Neural progenitor cell (in vitro differentiated cells): ENCODE results near the gene KCNMA1. TPM values are rescaled to one million over a fixed set of nuclear protein-coding genes. Genes with fewer than 3 reads are reported as not detected.
A peak's percentile ranks its signal among the peaks of the same experiment; 100 is the strongest.

Source experiments
- DNase-seq: peaks from one replicate; pipeline ENCODE4 v3.0.0-alpha.2; 2016; ENCODE audit warnings: low spot score
- H2AFZ ChIP-seq: fragments of 200-600 bp; sonication (generic); replicated peaks from 2 replicates; pipeline ENCODE4 v1.6.1; 2016; ENCODE audit warnings: antibody characterized with exemption
- H3F3A ChIP-seq: fragments of 200-600 bp; sonication (generic); 2 replicates; pipeline ENCODE4 v1.6.1; 2016; ENCODE audit warnings: antibody characterized with exemption, low read depth
- H3K27ac ChIP-seq: fragments of 200-600 bp; sonication (generic); 2 replicates; pipeline ENCODE4 v1.5.1; 2016; ENCODE audit warnings: mild to moderate bottlenecking
- H3K27me3 ChIP-seq: fragments of 200-600 bp; sonication (generic); 2 replicates; pipeline ENCODE4 v1.6.1; 2016; ENCODE audit warnings: mild to moderate bottlenecking, moderate library complexity
- H3K36me3 ChIP-seq: fragments of 200-600 bp; sonication (generic); 2 replicates; pipeline ENCODE4 v1.5.1; 2016
- H3K4me1 ChIP-seq: fragments of 200-600 bp; sonication (generic); 2 replicates; pipeline ENCODE4 v1.6.1; 2016; ENCODE audit warnings: mixed run types
- H3K4me2 ChIP-seq: fragments of 200-600 bp; sonication (generic); 2 replicates; pipeline ENCODE4 v1.6.1; 2016
- H3K4me3 ChIP-seq: fragments of 200-600 bp; sonication (generic); 2 replicates; pipeline ENCODE4 v1.5.1; 2016
- H3K79me2 ChIP-seq: fragments of 200-600 bp; sonication (generic); 2 replicates; pipeline ENCODE4 v1.6.1; 2016; ENCODE audit warnings: low read depth
- H3K9ac ChIP-seq: fragments of 200-600 bp; sonication (generic); 2 replicates; pipeline ENCODE4 v1.6.1; 2016
- H3K9me3 ChIP-seq: fragments of 200-600 bp; sonication (generic); 2 replicates; pipeline ENCODE4 v1.5.1; 2016; ENCODE audit warnings: low read depth
- H4K20me1 ChIP-seq: fragments of 200-600 bp; sonication (generic); 2 replicates; pipeline ENCODE4 v1.6.1; 2016; ENCODE audit warnings: low read depth
- H3K27ac Mint-ChIP-seq: 3 replicates; pipeline ENCODE4 v1.8.0; 2021; ENCODE audit warnings: mixed read lengths
- H3K27me3 Mint-ChIP-seq: 2 replicates; pipeline ENCODE4 v1.8.0; 2022; ENCODE audit warnings: low read depth, mild to moderate bottlenecking, inconsistent platforms, moderate library complexity, mixed read lengths; ENCODE audit not compliant: insufficient read depth
- H3K36me3 Mint-ChIP-seq: 3 replicates; pipeline ENCODE4 v1.8.0; 2021; ENCODE audit warnings: mixed read lengths
- H3K4me1 Mint-ChIP-seq: 3 replicates; pipeline ENCODE4 v1.8.0; 2021; ENCODE audit warnings: mixed read lengths
- H3K4me3 Mint-ChIP-seq: 3 replicates; pipeline ENCODE4 v1.8.0; 2021; ENCODE audit warnings: mild to moderate bottlenecking, moderate library complexity, mixed read lengths
- H3K9me3 Mint-ChIP-seq: 3 replicates; pipeline ENCODE4 v1.8.0; 2020; ENCODE audit warnings: mixed read lengths
- CTCF ChIP-seq: fragments of 200-600 bp; sonication (generic); IDR thresholded peaks from 2 replicates; pipeline ENCODE4 v1.5.1; 2017; ENCODE audit warnings: antibody characterized with exemption, mild to moderate bottlenecking
- EZH2 ChIP-seq: fragments of 200-600 bp; sonication (generic); IDR thresholded peaks from 2 replicates; pipeline ENCODE4 v1.6.1; 2017; ENCODE audit warnings: antibody characterized with exemption, mild to moderate bottlenecking, moderate library complexity
- EZH2phosphoT487 ChIP-seq: fragments of 200-600 bp; sonication (generic); IDR thresholded peaks from 2 replicates; pipeline ENCODE4 v1.6.1; 2017; ENCODE audit warnings: antibody characterized with exemption
- total RNA-seq: library from RNA; depleted of rRNA; stranded (reverse); fragments of >200 nt; gene quantifications from 2 replicates; pipeline ENCODE4 v1.2.3, GENCODE V29; 2015; ENCODE audit warnings: low replicate concordance

The KCNMA1 gene
- total RNA-seq, 1 donor from 2014 or later, result 2.4 TPM

DNA sequence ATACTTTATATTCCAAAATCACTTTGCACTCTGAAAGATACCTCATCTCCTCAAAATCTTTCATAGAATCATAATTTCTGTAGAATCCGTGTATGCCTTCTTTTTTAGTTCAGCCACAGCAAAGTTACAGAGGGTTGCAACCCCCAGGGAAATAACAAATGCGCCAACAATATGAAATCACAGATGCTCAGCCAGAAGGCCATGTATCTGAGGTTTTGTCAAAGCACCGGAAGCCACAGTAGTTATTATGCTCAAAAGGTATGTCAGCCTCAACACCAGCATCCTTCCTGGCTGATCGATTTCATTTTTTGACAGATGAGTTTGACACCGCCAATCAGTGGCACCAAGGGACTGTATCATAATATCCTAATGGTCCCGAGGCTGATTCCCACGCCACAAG lies 204.1 kb downstream of the KCNMA1 start:
- H3K4me3 ChIP-seq, result no peak overlapping the region

GRCh38 chr10:77431980-77432797 lies 205.4 kb downstream of the KCNMA1 start:
- no peaks in the 10 kb centered on the region for H3K9me3 Mint-ChIP-seq
- H3K4me3 Mint-ChIP-seq, result no peak overlapping the region
- H3F3A ChIP-seq, result peaks cover 14% of the 10 kb centered on the region
- H3K36me3 ChIP-seq, result no peaks in the 10 kb centered on the region
- H2AFZ ChIP-seq, result no peak overlapping the region
- no peaks in the 10 kb centered on the region for H3K9me3 ChIP-seq
- peaks cover 32% of the 10 kb centered on the region for H3K4me1 ChIP-seq
- no peak for DNase-seq
- peaks cover 8% of the 10 kb centered on the region for H3K4me1 Mint-ChIP-seq
- no peaks in the 10 kb centered on the region for H3K79me2 ChIP-seq
- H3K27ac Mint-ChIP-seq, result peak overlapping the region; percentile 9
- H3K27ac ChIP-seq, result no peak overlapping the region
- peaks cover 7% of the 10 kb centered on the region for H3K27me3 Mint-ChIP-seq
- H3K36me3 Mint-ChIP-seq, result no peaks in the 10 kb centered on the region
- H3K9ac ChIP-seq, result no peak overlapping the region
- H3K27me3 ChIP-seq, result no peaks in the 10 kb centered on the region
- no peaks in the 10 kb centered on the region for H4K20me1 ChIP-seq
- H3K4me3 ChIP-seq, result no peak overlapping the region
- TF ChIP-seq EZH2 (no peak), EZH2phosphoT487 (no peak), CTCF (no peak)
- H3K4me2 ChIP-seq, result no peak overlapping the region

More for the DNA sequence above, 204.1 kb downstream of the KCNMA1 start:
- DNase-seq, result no peak
- Mint-ChIP-seq H3K27ac (no peak overlapping the region), H3K4me3 (no peak overlapping the region), H3K36me3 (no peaks in the 10 kb centered on the region), H3K27me3 (peaks cover 4% of the 10 kb centered on the region), H3K4me1 (peaks cover 8% of the 10 kb centered on the region), H3K9me3 (no peaks in the 10 kb centered on the region)
- Histone ChIP-seq H4K20me1 (no peaks in the 10 kb centered on the region), H3K9ac (no peak overlapping the region), H3K27ac (no peak overlapping the region), H3K4me1 (peaks cover 32% of the 10 kb centered on the region), H2AFZ (no peak overlapping the region), H3K4me2 (no peak overlapping the region), H3F3A (peaks cover 14% of the 10 kb centered on the region), H3K9me3 (no peaks in the 10 kb centered on the region), H3K27me3 (no peaks in the 10 kb centered on the region), H3K79me2 (no peaks in the 10 kb centered on the region), H3K36me3 (no peaks in the 10 kb centered on the region)
- TF ChIP-seq EZH2, result no peak
- no peak for TF ChIP-seq CTCF
- no peak for TF ChIP-seq EZH2phosphoT487

DNA sequence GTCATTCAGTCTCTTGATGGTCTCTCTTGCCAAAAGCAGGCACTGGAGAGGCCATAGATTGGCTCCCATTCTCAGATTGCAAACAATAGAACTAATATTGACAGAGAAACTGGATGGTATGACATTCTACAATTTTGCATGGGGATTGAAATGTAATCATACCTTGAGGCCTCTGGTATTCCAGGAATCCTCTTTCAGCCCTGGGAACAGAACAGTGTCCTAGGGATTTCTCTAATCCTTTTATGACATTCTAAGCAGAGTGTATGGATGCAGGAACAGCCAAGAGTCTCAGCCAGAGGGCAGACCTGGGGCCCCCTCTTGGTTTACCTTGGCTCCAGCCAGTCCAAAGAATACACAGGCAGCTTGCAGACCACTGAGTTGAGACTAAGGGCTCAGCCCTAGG lies 206.4 kb downstream of the KCNMA1 start:
- H3K27ac Mint-ChIP-seq, result peak overlapping the region; percentile 4

More for the DNA sequence above, 206.4 kb downstream of the KCNMA1 start:
- H3K9ac ChIP-seq, result no peak overlapping the region
- no peak overlapping the region for H2AFZ ChIP-seq
- no peaks in the 10 kb centered on the region for H3K27me3 ChIP-seq
- H3K36me3 ChIP-seq, result no peaks in the 10 kb centered on the region
- TF ChIP-seq EZH2 (no peak), EZH2phosphoT487 (no peak), CTCF (peak; percentile 34)
- H3K36me3 Mint-ChIP-seq, result no peaks in the 10 kb centered on the region
- peak overlapping the region; percentile 46 for H3K27ac ChIP-seq
- H4K20me1 ChIP-seq, result no peaks in the 10 kb centered on the region
- no peaks in the 10 kb centered on the region for H3K79me2 ChIP-seq
- H3K4me1 Mint-ChIP-seq, result peaks cover 8% of the 10 kb centered on the region
- no peak overlapping the region for H3K4me3 Mint-ChIP-seq
- H3K27me3 Mint-ChIP-seq, result peaks cover 10% of the 10 kb centered on the region
- H3F3A ChIP-seq, result peaks cover 11% of the 10 kb centered on the region
- H3K4me3 ChIP-seq, result no peak overlapping the region
- peaks cover 27% of the 10 kb centered on the region for H3K4me1 ChIP-seq
- DNase-seq, result peak; percentile 75
- H3K9me3 ChIP-seq, result no peaks in the 10 kb centered on the region
- peak overlapping the region; percentile 45 for H3K4me2 ChIP-seq
- no peaks in the 10 kb centered on the region for H3K9me3 Mint-ChIP-seq
